GM23248 (cell line): ENCODE data around the gene DMGDH.

Experiments
- EZH2 ChIP-seq: fragments of 200-600 bp; sonication (generic); IDR thresholded peaks from 2 replicates; pipeline ENCODE4 v1.6.1; 2018; ENCODE audit warnings: antibody characterized with exemption, mild to moderate bottlenecking; ENCODE audit not compliant: insufficient read depth, poor library complexity, severe bottlenecking
- EZH2phosphoT487 ChIP-seq: fragments of 200-600 bp; sonication (generic); IDR thresholded peaks from 2 replicates; pipeline ENCODE4 v1.6.1; 2018; ENCODE audit warnings: antibody characterized with exemption, moderate library complexity, mild to moderate bottlenecking, low read depth; ENCODE audit not compliant: insufficient read depth

GRCh38 chr5:79014631-79015030, 54.8 kb downstream of the DMGDH start:
- TF ChIP-seq EZH2 (no peak), EZH2phosphoT487 (no peak)
